HEK293T (cell line): ENCODE data around the gene PTBP1.

Source experiments
- CTCF ChIA-PET: fragments of 350-600 bp; formaldehyde crosslinking; extraction: SDS; loops from one replicate; lab custom pipeline; 2021; ENCODE audit warnings: antibody characterized with exemption, inconsistent platforms; lab: Yijun Ruan, JAX
- POLR2A ChIA-PET: fragments of 350-600 bp; formaldehyde crosslinking; extraction: SDS; loops from one replicate; lab custom pipeline; 2020; ENCODE audit warnings: antibody characterized with exemption, inconsistent platforms; lab: Yijun Ruan, JAX
- DNase-seq: peaks from one replicate; pipeline ENCODE4 v3.0.0; 2012; ENCODE audit warnings: mixed read lengths; ENCODE audit errors: extremely low spot score
- ARNT ChIP-seq: fragments of 450-650 bp; IDR thresholded peaks from 2 replicates; pipeline ENCODE4 v1.6.1; 2017; ENCODE audit warnings: mild to moderate bottlenecking
- BHLHE40 ChIP-seq: fragments of 450-650 bp; IDR thresholded peaks from 2 replicates; pipeline ENCODE4 v1.6.1; 2016; ENCODE audit warnings: mild to moderate bottlenecking, moderate library complexity, borderline replicate concordance
- CTBP1 ChIP-seq: fragments of 450-650 bp; IDR thresholded peaks from 2 replicates; pipeline ENCODE4 v1.6.1; 2016; ENCODE audit warnings: borderline replicate concordance
- ELF4 ChIP-seq: fragments of 450-650 bp; IDR thresholded peaks from 2 replicates; pipeline ENCODE4 v1.6.1; 2017; ENCODE audit warnings: antibody characterized with exemption
- FOXA1 ChIP-seq: fragments of 450-650 bp; IDR thresholded peaks from 2 replicates; pipeline ENCODE4 v1.6.1; 2016; ENCODE audit warnings: mild to moderate bottlenecking
- FOXK2 ChIP-seq: fragments of 450-650 bp; IDR thresholded peaks from 2 replicates; pipeline ENCODE4 v1.6.1; 2016; ENCODE audit warnings: mild to moderate bottlenecking
- FOXM1 ChIP-seq: fragments of 450-650 bp; IDR thresholded peaks from 2 replicates; pipeline ENCODE4 v1.6.1; 2017; ENCODE audit warnings: mild to moderate bottlenecking, borderline replicate concordance
- HDGF ChIP-seq: fragments of 450-650 bp; IDR thresholded peaks from 2 replicates; pipeline ENCODE4 v1.6.1; 2017; ENCODE audit warnings: antibody characterized with exemption, borderline replicate concordance
- L3MBTL2 ChIP-seq: fragments of 450-650 bp; conservative IDR thresholded peaks from 2 replicates; pipeline ENCODE4 v1.6.1; 2016; ENCODE audit warnings: mild to moderate bottlenecking
- LEF1 ChIP-seq: fragments of 450-650 bp; IDR thresholded peaks from 2 replicates; pipeline ENCODE4 v1.6.1; 2017; ENCODE audit warnings: mild to moderate bottlenecking, borderline replicate concordance
- NFRKB ChIP-seq: fragments of 450-650 bp; IDR thresholded peaks from 2 replicates; pipeline ENCODE4 v1.6.1; 2016; ENCODE audit warnings: mild to moderate bottlenecking, moderate library complexity
- SP1 ChIP-seq: fragments of 450-650 bp; IDR thresholded peaks from 2 replicates; pipeline ENCODE4 v1.6.1; 2017
- SUZ12 ChIP-seq: fragments of 450-650 bp; IDR thresholded peaks from 2 replicates; pipeline ENCODE4 v1.6.1; 2016; ENCODE audit warnings: mild to moderate bottlenecking
- TARDBP ChIP-seq: fragments of 450-650 bp; IDR thresholded peaks from 2 replicates; pipeline ENCODE4 v1.6.1; 2016
- ZNF384 ChIP-seq: fragments of 450-650 bp; IDR thresholded peaks from 2 replicates; pipeline ENCODE4 v1.6.1; 2016
- TF ChIP-seq, protein P1 (sequence below): fragments of 450-650 bp; IDR thresholded peaks from 2 replicates; pipeline ENCODE4 v1.6.1; 2016

PTBP1 gene

DNA sequence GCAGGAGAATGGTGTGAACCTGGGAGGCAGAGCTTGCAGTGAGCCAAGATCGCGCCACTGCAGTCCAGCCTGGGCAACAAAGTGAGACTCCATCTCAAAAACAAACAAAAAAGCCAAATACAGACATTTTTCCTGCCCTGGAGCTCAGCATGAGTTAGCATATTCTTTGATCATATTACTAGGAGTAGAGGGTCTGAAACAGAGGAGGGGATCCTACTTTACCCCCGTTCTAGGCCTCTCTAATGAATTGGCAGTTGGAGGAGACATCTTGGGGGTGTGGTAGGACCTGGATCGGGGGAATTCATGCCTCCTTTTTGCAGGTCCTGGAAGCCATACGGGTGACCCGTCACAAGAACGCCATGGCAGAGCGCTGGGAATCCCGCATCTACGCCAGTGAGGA, 34.1 kb upstream of the PTBP1 start:
- ChIA-PET POLR2A (no interaction called here), CTCF (no interaction called here)

GRCh38 chr19:763869-764268, 33.4 kb upstream of the PTBP1 start:
- TF ChIP-seq FOXM1 = no peak
- TF ChIP-seq ARNT = no peak
- no peak for TF ChIP-seq ELF4
- TF ChIP-seq L3MBTL2 = no peak
- TF ChIP-seq NFRKB = no peak
- TF ChIP-seq HDGF = no peak
- no peak for TF ChIP-seq CTBP1
- no peak for TF ChIP-seq TARDBP
- no peak for TF ChIP-seq LEF1
- TF ChIP-seq SP1 = no peak
- no peak for TF ChIP-seq SUZ12
- no peak for TF ChIP-seq FOXA1
- TF ChIP-seq BHLHE40 = no peak
- TF ChIP-seq, protein P1, sequence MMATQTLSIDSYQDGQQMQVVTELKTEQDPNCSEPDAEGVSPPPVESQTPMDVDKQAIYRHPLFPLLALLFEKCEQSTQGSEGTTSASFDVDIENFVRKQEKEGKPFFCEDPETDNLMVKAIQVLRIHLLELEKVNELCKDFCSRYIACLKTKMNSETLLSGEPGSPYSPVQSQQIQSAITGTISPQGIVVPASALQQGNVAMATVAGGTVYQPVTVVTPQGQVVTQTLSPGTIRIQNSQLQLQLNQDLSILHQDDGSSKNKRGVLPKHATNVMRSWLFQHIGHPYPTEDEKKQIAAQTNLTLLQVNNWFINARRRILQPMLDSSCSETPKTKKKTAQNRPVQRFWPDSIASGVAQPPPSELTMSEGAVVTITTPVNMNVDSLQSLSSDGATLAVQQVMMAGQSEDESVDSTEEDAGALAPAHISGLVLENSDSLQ = no peak
- TF ChIP-seq FOXK2 = no peak
- TF ChIP-seq ZNF384 = no peak
- DNase-seq = no peak
- CTCF ChIA-PET = no interaction called here
- POLR2A ChIA-PET = no interaction called here

More for the DNA sequence above, 34.1 kb upstream of the PTBP1 start:
- no peak for DNase-seq
- no peak for TF ChIP-seq NFRKB
- no peak for TF ChIP-seq SUZ12
- TF ChIP-seq HDGF = no peak
- TF ChIP-seq BHLHE40 = no peak
- TF ChIP-seq FOXK2 = no peak
- TF ChIP-seq TARDBP = no peak
- no peak for TF ChIP-seq L3MBTL2
- no peak for TF ChIP-seq FOXA1
- TF ChIP-seq FOXM1 = no peak
- no peak for TF ChIP-seq SP1
- TF ChIP-seq LEF1 = no peak
- TF ChIP-seq, protein P1 = no peak
- no peak for TF ChIP-seq ARNT
- TF ChIP-seq CTBP1 = no peak
- TF ChIP-seq ZNF384 = no peak
- no peak for TF ChIP-seq ELF4

- no peak for DNase-seq
- no peak for TF ChIP-seq HDGF
- no peak for TF ChIP-seq ELF4
- no peak for TF ChIP-seq L3MBTL2
- no peak for TF ChIP-seq FOXK2
- no peak for TF ChIP-seq CTBP1
- no peak for TF ChIP-seq ZNF384
- CTCF ChIA-PET = no interaction called here
- POLR2A ChIA-PET = no interaction called here
Measured at GRCh38 chr19:764301-764700, 33.0 kb upstream of the PTBP1 start.

DNA sequence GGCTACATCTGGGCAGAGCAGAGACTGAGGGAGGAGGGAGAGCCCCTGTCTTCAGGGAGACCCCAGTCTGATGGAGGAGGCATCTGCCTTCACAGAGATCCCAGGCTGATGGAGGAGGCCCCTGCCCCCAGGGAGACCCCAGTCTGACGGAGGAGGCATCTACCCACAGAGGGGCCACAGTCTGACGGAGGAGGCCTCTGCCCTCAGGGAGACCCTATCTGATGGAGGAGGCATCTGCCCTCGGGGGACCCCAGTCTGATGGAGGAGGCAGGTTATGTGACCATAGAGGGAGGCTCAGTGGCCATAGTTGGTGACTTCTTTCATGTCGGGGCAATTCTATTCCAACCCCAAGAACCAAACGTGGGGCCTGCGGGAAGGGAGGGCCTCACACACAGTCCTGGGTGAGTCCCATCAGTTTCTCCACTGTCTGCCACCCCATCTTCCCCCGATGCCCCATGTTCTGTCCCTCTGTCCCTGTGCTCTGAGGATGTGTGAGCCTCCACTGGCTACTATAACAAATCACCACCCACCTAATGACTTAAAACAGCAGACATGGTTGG, 32.0 kb upstream of the PTBP1 start:
- ChIA-PET POLR2A (no interaction called here), CTCF (no interaction called here)
- no peak for TF ChIP-seq NFRKB
- no peak for DNase-seq

- no peak for DNase-seq
- ChIA-PET CTCF (interaction anchor here (0.6 kb wide), 1 partner anchor 188 kb away, joined by 3 read pairs; no protein-coding TSS in a partner anchor), POLR2A (no interaction called here)
- TF ChIP-seq ELF4 = no peak
- TF ChIP-seq, protein P1 = no peak
- TF ChIP-seq LEF1 = no peak
- TF ChIP-seq TARDBP = no peak
- TF ChIP-seq FOXK2 = no peak
- no peak for TF ChIP-seq BHLHE40
- no peak for TF ChIP-seq CTBP1
- TF ChIP-seq SUZ12 = no peak
Measured at GRCh38 chr19:768424-768823, 28.8 kb upstream of the PTBP1 start.

GRCh38 chr19:769616-770015, 27.6 kb upstream of the PTBP1 start:
- DNase-seq = no peak
- TF ChIP-seq FOXK2 = no peak
- no peak for TF ChIP-seq NFRKB
- TF ChIP-seq SP1 = no peak
- TF ChIP-seq SUZ12 = no peak
- TF ChIP-seq LEF1 = no peak
- TF ChIP-seq ZNF384 = no peak
- no peak for TF ChIP-seq ELF4
- no peak for TF ChIP-seq TARDBP
- TF ChIP-seq FOXM1 = no peak
- no peak for TF ChIP-seq ARNT
- ChIA-PET CTCF (interaction anchor here (0.6 to 1.8 kb wide), 4 partner anchors 79 to 147 kb away, joined by 3 to 4 read pairs (median 4); partner anchors contain the start of genes MED16 and RNU6-9), POLR2A (interaction anchor here (1.0 kb wide), 1 partner anchor 106 kb away, joined by 3 read pairs; the partner anchor contains the start of gene RNF126)

GRCh38 chr19:771332-771785, 25.9 kb upstream of the PTBP1 start:
- ChIA-PET CTCF (interaction anchor here (0.6 kb wide), 1 partner anchor 72 kb away, joined by 3 read pairs; no protein-coding TSS in a partner anchor), POLR2A (no interaction called here)
- TF ChIP-seq, protein P1 = no peak
- no peak for TF ChIP-seq LEF1
- no peak for TF ChIP-seq CTBP1
- TF ChIP-seq FOXA1 = no peak
- TF ChIP-seq L3MBTL2 = no peak
- TF ChIP-seq TARDBP = no peak
- no peak for TF ChIP-seq ELF4
- no peak for TF ChIP-seq NFRKB
- DNase-seq = peak; percentile 75
